HEK293 (cell line): ENCODE measurements around the gene SPIRE2.

Experiments used
- CTCF ChIA-PET: fragments of 350-600 bp; formaldehyde crosslinking; extraction: SDS; loops from one replicate; lab custom pipeline; 2021; ENCODE audit warnings: antibody characterized with exemption; lab: Yijun Ruan, JAX
- POLR2A ChIA-PET: fragments of 300-600 bp; formaldehyde crosslinking; extraction: SDS; loops from one replicate; lab custom pipeline; 2020; ENCODE audit warnings: antibody characterized with exemption, inconsistent platforms; lab: Yijun Ruan, JAX
- H3K27ac ChIP-seq: fragments of 200-500 bp; sonication (Bioruptor generic); 2 replicates; pipeline ENCODE4 v1.5.1; 2014; ENCODE audit warnings: low read depth, low read length, control low read depth, inconsistent platforms; ENCODE audit errors: extremely low read depth
- H3K36me3 ChIP-seq, 2 experiments: fragments of 200-500 bp in 1 of 2; sonication (Bioruptor generic) in 1 of 2; 1 replicate in 1 of 2; 2 replicates in 1 of 2; pipeline ENCODE4 v1.5.1; 2014 to 2017; ENCODE audit warnings: inconsistent platforms in 2 of 2, low read length in 2 of 2; ENCODE audit not compliant: control insufficient read depth in 2 of 2, insufficient read depth in 1 of 2
- H3K4me1 ChIP-seq: fragments of 200-500 bp; sonication (Bioruptor generic); 2 replicates; pipeline ENCODE4 v1.5.1; 2014; ENCODE audit warnings: mild to moderate bottlenecking, low read length, inconsistent platforms; ENCODE audit not compliant: control insufficient read depth, insufficient read depth
- H3K4me3 ChIP-seq: 2 replicates; pipeline ENCODE4 v1.5.1; 2011; ENCODE audit warnings: low read depth, mild to moderate bottlenecking, control low read depth, low read length, moderate library complexity
- H3K9me3 ChIP-seq: fragments of 200-500 bp; sonication (Bioruptor generic); 2 replicates; pipeline ENCODE4 v1.5.1; 2014; ENCODE audit warnings: low read depth, low read length, inconsistent platforms; ENCODE audit not compliant: control insufficient read depth, insufficient read depth
- ATF2 ChIP-seq: fragments of 450-650 bp; formaldehyde crosslinking; IDR thresholded peaks from 2 replicates; pipeline ENCODE4 v1.5.1; 2016; ENCODE audit warnings: missing biosample characterization, missing genetic modification characterization, low read depth
- GLIS1 ChIP-seq: fragments of 450-650 bp; formaldehyde crosslinking; IDR thresholded peaks from 2 replicates; pipeline ENCODE4 v1.5.1; 2016; ENCODE audit warnings: missing biosample characterization, missing genetic modification characterization
- HIC1 ChIP-seq: fragments of 450-650 bp; formaldehyde crosslinking; IDR thresholded peaks from 2 replicates; pipeline ENCODE4 v1.5.1; 2016; ENCODE audit warnings: missing biosample characterization, missing genetic modification characterization
- HOXC10 ChIP-seq: sonication (generic); formaldehyde crosslinking; IDR thresholded peaks from 2 replicates; pipeline ENCODE4 v1.8.1; 2023; ENCODE audit warnings: mild to moderate bottlenecking, missing genetic modification reagents
- KLF10 ChIP-seq: fragments of 450-650 bp; IDR thresholded peaks from 2 replicates; pipeline ENCODE4 v1.5.1; 2018; ENCODE audit warnings: missing biosample characterization, mild to moderate bottlenecking, missing genetic modification characterization
- KLF17 ChIP-seq: fragments of 450-650 bp; formaldehyde crosslinking; IDR thresholded peaks from 2 replicates; pipeline ENCODE4 v1.5.1; 2016; ENCODE audit warnings: missing biosample characterization, missing genetic modification characterization
- KLF9 ChIP-seq: fragments of 450-650 bp; formaldehyde crosslinking; IDR thresholded peaks from 2 replicates; pipeline ENCODE4 v1.5.1; 2016; ENCODE audit warnings: missing biosample characterization, missing genetic modification characterization, low read depth
- RBAK ChIP-seq: fragments of 450-650 bp; formaldehyde crosslinking; IDR thresholded peaks from 2 replicates; pipeline ENCODE4 v1.5.1; 2016; ENCODE audit warnings: missing biosample characterization, missing genetic modification characterization
- SP7 ChIP-seq: fragments of 450-650 bp; formaldehyde crosslinking; IDR thresholded peaks from 2 replicates; pipeline ENCODE4 v1.5.1; 2016; ENCODE audit warnings: missing biosample characterization, missing genetic modification characterization
- YY1 ChIP-seq: fragments of 450-650 bp; formaldehyde crosslinking; IDR thresholded peaks from 2 replicates; pipeline ENCODE4 v1.5.1; 2018; ENCODE audit warnings: missing biosample characterization, missing genetic modification characterization
- ZBTB20 ChIP-seq: fragments of 450-650 bp; formaldehyde crosslinking; IDR thresholded peaks from 2 replicates; pipeline ENCODE4 v1.5.1; 2016; ENCODE audit warnings: missing biosample characterization, missing genetic modification characterization
- ZBTB8A ChIP-seq: fragments of 450-650 bp; formaldehyde crosslinking; IDR thresholded peaks from 2 replicates; pipeline ENCODE4 v1.5.1; 2016; ENCODE audit warnings: missing biosample characterization, missing genetic modification characterization
- ZNF146 ChIP-seq: fragments of 450-650 bp; formaldehyde crosslinking; IDR thresholded peaks from 2 replicates; pipeline ENCODE4 v1.5.1; 2016; ENCODE audit warnings: missing biosample characterization, missing genetic modification characterization
- ZNF175 ChIP-seq: fragments of 450-650 bp; formaldehyde crosslinking; IDR thresholded peaks from 2 replicates; pipeline ENCODE4 v1.5.1; 2016; ENCODE audit warnings: missing biosample characterization, missing genetic modification characterization
- ZNF354C ChIP-seq: fragments of 450-650 bp; formaldehyde crosslinking; IDR thresholded peaks from 2 replicates; pipeline ENCODE4 v1.5.1; 2016; ENCODE audit warnings: missing biosample characterization, missing genetic modification characterization, low read depth, borderline replicate concordance
- ZNF362 ChIP-seq: fragments of 450-650 bp; formaldehyde crosslinking; IDR thresholded peaks from 2 replicates; pipeline ENCODE4 v1.5.1; 2016; ENCODE audit warnings: missing biosample characterization, missing genetic modification characterization
- ZNF433 ChIP-seq: fragments of 450-650 bp; formaldehyde crosslinking; IDR thresholded peaks from 2 replicates; pipeline ENCODE4 v1.5.1; 2016; ENCODE audit warnings: missing biosample characterization, missing genetic modification characterization, low read depth
- ZNF48 ChIP-seq: fragments of 450-650 bp; formaldehyde crosslinking; IDR thresholded peaks from 2 replicates; pipeline ENCODE4 v1.5.1; 2016; ENCODE audit warnings: missing biosample characterization, missing genetic modification characterization
- ZNF488 ChIP-seq: fragments of 450-650 bp; formaldehyde crosslinking; IDR thresholded peaks from 2 replicates; pipeline ENCODE4 v1.5.1; 2016; ENCODE audit warnings: missing biosample characterization, missing genetic modification characterization
- ZNF501 ChIP-seq: fragments of 450-650 bp; formaldehyde crosslinking; IDR thresholded peaks from 2 replicates; pipeline ENCODE4 v1.5.1; 2016; ENCODE audit warnings: missing biosample characterization, missing genetic modification characterization
- ZNF514 ChIP-seq: fragments of 450-650 bp; formaldehyde crosslinking; IDR thresholded peaks from 2 replicates; pipeline ENCODE4 v1.5.1; 2016; ENCODE audit warnings: missing biosample characterization, missing genetic modification characterization
- ZNF548 ChIP-seq: fragments of 450-650 bp; formaldehyde crosslinking; IDR thresholded peaks from 2 replicates; pipeline ENCODE4 v1.5.1; 2016; ENCODE audit warnings: missing biosample characterization, missing genetic modification characterization
- ZNF558 ChIP-seq: fragments of 450-650 bp; formaldehyde crosslinking; IDR thresholded peaks from 2 replicates; pipeline ENCODE4 v1.5.1; 2016; ENCODE audit warnings: missing biosample characterization, missing genetic modification characterization
- ZNF561 ChIP-seq: fragments of 450-650 bp; IDR thresholded peaks from 2 replicates; pipeline ENCODE4 v1.5.1; 2018; ENCODE audit warnings: missing biosample characterization, missing genetic modification characterization, borderline replicate concordance
- ZNF654 ChIP-seq: fragments of 450-650 bp; formaldehyde crosslinking; IDR thresholded peaks from 2 replicates; pipeline ENCODE4 v1.5.1; 2016; ENCODE audit warnings: low read depth, missing biosample characterization, missing genetic modification characterization
- ZNF664 ChIP-seq: fragments of 450-650 bp; formaldehyde crosslinking; IDR thresholded peaks from 2 replicates; pipeline ENCODE4 v1.5.1; 2016; ENCODE audit warnings: missing biosample characterization, missing genetic modification characterization
- ZNF670 ChIP-seq: fragments of 450-650 bp; formaldehyde crosslinking; IDR thresholded peaks from 2 replicates; pipeline ENCODE4 v1.5.1; 2016; ENCODE audit warnings: missing biosample characterization, missing genetic modification characterization, low read depth
- ZNF776 ChIP-seq: fragments of 450-650 bp; formaldehyde crosslinking; IDR thresholded peaks from 2 replicates; pipeline ENCODE4 v1.5.0; 2017; ENCODE audit warnings: missing biosample characterization, missing genetic modification characterization, borderline replicate concordance
- ZNF777 ChIP-seq: fragments of 450-650 bp; formaldehyde crosslinking; IDR thresholded peaks from 2 replicates; pipeline ENCODE4 v1.5.1; 2017; ENCODE audit warnings: missing biosample characterization, missing genetic modification characterization, borderline replicate concordance

Gene SPIRE2

GRCh38 chr16:89827383-89828198 lies 684 bp upstream of the SPIRE2 start (continued):
- peak; percentile 38; the same call in 1 of the 2 replicates for TF ChIP-seq HIC1 (tag by site-specific recombination)
- TF ChIP-seq ZNF146 (tag by site-specific recombination): no peak
- no peak for TF ChIP-seq ZNF776
- no peak for TF ChIP-seq ZNF433 (tag by site-specific recombination)
- TF ChIP-seq ZNF558 (tag by site-specific recombination): no peak
- no peak; the same call in 1 of the 2 replicates for TF ChIP-seq ZNF362
- peak; percentile 46; the same call in 1 of the 2 replicates for TF ChIP-seq KLF10
- no peak for TF ChIP-seq ZNF561 (tag by site-specific recombination)
- TF ChIP-seq ZNF654: no peak
- no peak for TF ChIP-seq ZNF488 (tag by site-specific recombination)
- 0 out of 2 replicates have a peak, but pooled peaks have one; percentile 39 for TF ChIP-seq ZNF777 (tag by site-specific recombination)
- TF ChIP-seq ZBTB8A (tag by site-specific recombination): peak; percentile 61
- TF ChIP-seq ZBTB20 (tag by site-specific recombination): peak; percentile 97
- peak; percentile 62 for TF ChIP-seq SP7 (tag by site-specific recombination)
- no peak for TF ChIP-seq HOXC10
- TF ChIP-seq ZNF670 (tag by site-specific recombination): no peak
- no peak for TF ChIP-seq ZNF514 (tag by site-specific recombination)
- no peak for TF ChIP-seq RBAK (tag by site-specific recombination)

GRCh38 chr16:89828870-89829629 lies 775 bp downstream of the SPIRE2 start:
- Histone ChIP-seq H3K27ac (peak overlapping the region; percentile 84; the same call in 1 of the 2 replicates), H3K4me1 (peaks cover 9% of the 10 kb centered on the region), H3K4me3 (peak overlapping the region; percentile 51), H3K36me3 (peaks cover 0 to 15% of the 10 kb centered on the region in 2 experiments; a peak in 1 of 3 replicates), H3K9me3 (no peaks in the 10 kb centered on the region)
- ChIA-PET POLR2A (interaction anchor here (0.6 to 2.1 kb wide), 4 partner anchors 14 to 63 kb away, joined by 3 to 7 read pairs (median 4); no protein-coding TSS in a partner anchor), CTCF (interaction anchor here (0.7 to 0.8 kb wide), 2 partner anchors 9 to 34 kb away, joined by 3 to 5 read pairs; no protein-coding TSS in a partner anchor)
- TF ChIP-seq ZNF48 (tag by site-specific recombination) (no peak), ZNF354C (tag by site-specific recombination) (no peak), GLIS1 (tag by site-specific recombination) (peak; percentile 93), YY1 (tag by site-specific recombination) (no peak), ZNF514 (tag by site-specific recombination) (no peak), ZNF175 (no peak), ZNF501 (tag by site-specific recombination) (no peak), KLF17 (tag by site-specific recombination) (peak; percentile 56; the same call in 1 of the 2 replicates), ATF2 (no peak), ZNF548 (no peak), KLF9 (peak; percentile 70; the same call in 1 of the 2 replicates), ZNF664 (tag by site-specific recombination) (no peak)
